OCI-LY3 (cell line): ENCODE data around the gene SYNJ1.

Source experiments
- H2AFZ ChIP-seq: fragments of 200-600, 300-600 bp; shearing (Covaris generic); 2 replicates; pipeline ENCODE4 v1.6.0; 2014; ENCODE audit warnings: antibody characterized with exemption, low read depth, low read length
- H3K27ac ChIP-seq: fragments of 200-600, 300-600 bp; sonication (generic); 2 replicates; pipeline ENCODE4 v1.5.1; 2014; ENCODE audit warnings: mild to moderate bottlenecking, low read length, moderate library complexity, mixed read lengths
- H3K27me3 ChIP-seq: fragments of 200-600, 300-600 bp; sonication (generic); 2 replicates; pipeline ENCODE4 v1.6.1; 2014; ENCODE audit warnings: low read depth, low read length, mixed read lengths
- H3K36me3 ChIP-seq: fragments of 200-600, 300-600 bp; sonication (generic); replicated peaks from 2 replicates; pipeline ENCODE3; 2014; ENCODE audit warnings: low read depth, low read length, mixed read lengths
- H3K4me1 ChIP-seq: fragments of 300-600, 200-600 bp; sonication (generic); 2 replicates; pipeline ENCODE4 v1.6.1; 2014; ENCODE audit warnings: low read length, mixed read lengths
- H3K4me2 ChIP-seq: fragments of 200-600, 300-600 bp; sonication (generic); 2 replicates; pipeline ENCODE4 v1.6.1; 2014; ENCODE audit warnings: low read length, mixed read lengths
- H3K4me3 ChIP-seq: fragments of 300-600, 200-600 bp; sonication (generic); 2 replicates; pipeline ENCODE4 v1.5.1; 2014; ENCODE audit warnings: antibody characterized with exemption, mild to moderate bottlenecking, low read length, moderate library complexity
- H3K79me2 ChIP-seq: fragments of 300-600, 200-600 bp; shearing (Covaris generic); 2 replicates; pipeline ENCODE4 v1.6.1; 2014; ENCODE audit warnings: mild to moderate bottlenecking, low read length, mixed read lengths
- H3K9ac ChIP-seq: fragments of 300-600, 200-600 bp; shearing (Covaris generic); 2 replicates; pipeline ENCODE4 v1.6.0; 2014; ENCODE audit warnings: mild to moderate bottlenecking, low read length, moderate library complexity
- H3K9me3 ChIP-seq: fragments of 200-600, 300-600 bp; shearing (Covaris generic); 2 replicates; pipeline ENCODE4 v1.6.1; 2014; ENCODE audit warnings: low read length, mixed read lengths; ENCODE audit not compliant: insufficient read depth
- H4K20me1 ChIP-seq: fragments of 200-600, 300-600 bp; sonication (generic); 2 replicates; pipeline ENCODE4 v1.6.1; 2016; ENCODE audit warnings: low read length, mixed read lengths; ENCODE audit not compliant: insufficient read depth
- EZH2phosphoT487 ChIP-seq: fragments of 200-600 bp; shearing (Covaris generic); IDR thresholded peaks from 2 replicates; pipeline ENCODE4 v1.6.1; 2018; ENCODE audit warnings: antibody characterized with exemption, mixed run types, low read depth
- TF ChIP-seq, protein P1 (sequence below): fragments of 200-600, 300-600 bp; sonication (generic); IDR thresholded peaks from 2 replicates; pipeline ENCODE4 v1.5.1; 2014; ENCODE audit warnings: antibody characterized with exemption, low read length, low read depth

Gene SYNJ1

DNA sequence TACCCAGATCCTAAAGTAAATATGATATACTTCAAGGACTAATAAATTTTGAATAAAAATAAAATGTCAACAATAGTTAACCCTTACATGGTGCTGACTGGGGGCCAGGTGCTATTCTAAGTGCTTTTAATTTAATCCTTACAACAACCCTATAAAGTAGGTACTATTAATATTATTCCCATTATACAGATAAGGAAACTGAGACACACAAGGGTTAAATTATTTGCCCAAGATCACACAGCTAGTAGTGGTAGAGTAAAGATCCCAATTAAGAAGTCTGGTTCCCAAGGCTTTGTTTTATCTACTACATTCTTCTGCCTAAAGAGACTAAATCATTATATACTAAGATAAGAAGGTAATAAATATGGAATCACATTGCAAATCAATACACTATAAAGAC lies 34.2 kb downstream of the SYNJ1 start:
- Histone ChIP-seq H3K79me2 (no peaks in the 10 kb centered on the region), H3K36me3 (no peaks in the 10 kb centered on the region), H4K20me1 (no peaks in the 10 kb centered on the region), H2AFZ (no peak overlapping the region), H3K9me3 (no peaks in the 10 kb centered on the region), H3K9ac (no peak overlapping the region), H3K4me3 (no peak overlapping the region), H3K4me2 (no peak overlapping the region), H3K27me3 (no peaks in the 10 kb centered on the region), H3K27ac (no peak overlapping the region), H3K4me1 (no peaks in the 10 kb centered on the region)
- TF ChIP-seq, protein P1, sequence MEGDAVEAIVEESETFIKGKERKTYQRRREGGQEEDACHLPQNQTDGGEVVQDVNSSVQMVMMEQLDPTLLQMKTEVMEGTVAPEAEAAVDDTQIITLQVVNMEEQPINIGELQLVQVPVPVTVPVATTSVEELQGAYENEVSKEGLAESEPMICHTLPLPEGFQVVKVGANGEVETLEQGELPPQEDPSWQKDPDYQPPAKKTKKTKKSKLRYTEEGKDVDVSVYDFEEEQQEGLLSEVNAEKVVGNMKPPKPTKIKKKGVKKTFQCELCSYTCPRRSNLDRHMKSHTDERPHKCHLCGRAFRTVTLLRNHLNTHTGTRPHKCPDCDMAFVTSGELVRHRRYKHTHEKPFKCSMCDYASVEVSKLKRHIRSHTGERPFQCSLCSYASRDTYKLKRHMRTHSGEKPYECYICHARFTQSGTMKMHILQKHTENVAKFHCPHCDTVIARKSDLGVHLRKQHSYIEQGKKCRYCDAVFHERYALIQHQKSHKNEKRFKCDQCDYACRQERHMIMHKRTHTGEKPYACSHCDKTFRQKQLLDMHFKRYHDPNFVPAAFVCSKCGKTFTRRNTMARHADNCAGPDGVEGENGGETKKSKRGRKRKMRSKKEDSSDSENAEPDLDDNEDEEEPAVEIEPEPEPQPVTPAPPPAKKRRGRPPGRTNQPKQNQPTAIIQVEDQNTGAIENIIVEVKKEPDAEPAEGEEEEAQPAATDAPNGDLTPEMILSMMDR: no peak
- no peak for TF ChIP-seq EZH2phosphoT487

DNA sequence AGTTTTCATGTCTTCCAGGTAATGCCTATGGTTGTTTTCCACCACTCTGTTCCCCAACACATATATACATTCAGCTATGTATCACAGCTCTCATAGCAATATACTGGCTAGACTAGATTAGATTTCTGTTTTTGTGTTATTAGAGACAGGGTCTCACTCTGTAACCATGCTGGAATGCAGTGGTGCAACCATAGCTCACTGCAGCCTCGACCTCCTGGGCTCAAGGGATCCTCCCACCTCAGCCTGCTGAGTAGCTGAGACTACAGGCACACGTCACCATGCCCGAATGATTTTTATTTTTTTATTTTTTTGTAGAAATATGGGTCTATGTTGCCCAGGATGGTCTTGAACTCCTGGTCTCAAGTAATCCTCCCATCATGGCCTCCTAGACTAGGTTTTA lies 37.7 kb downstream of the SYNJ1 start:
- no peak overlapping the region for H3K4me2 ChIP-seq
- no peak overlapping the region for H3K9ac ChIP-seq
- H3K79me2 ChIP-seq: no peaks in the 10 kb centered on the region
- H3K9me3 ChIP-seq: no peaks in the 10 kb centered on the region
- H3K4me1 ChIP-seq: no peaks in the 10 kb centered on the region
- H3K36me3 ChIP-seq: no peaks in the 10 kb centered on the region
- TF ChIP-seq, protein P1: no peak
- no peak for TF ChIP-seq EZH2phosphoT487
- H3K27me3 ChIP-seq: no peaks in the 10 kb centered on the region
- no peaks in the 10 kb centered on the region for H4K20me1 ChIP-seq
- H3K4me3 ChIP-seq: no peak overlapping the region
- no peak overlapping the region for H3K27ac ChIP-seq
- no peak overlapping the region for H2AFZ ChIP-seq

DNA sequence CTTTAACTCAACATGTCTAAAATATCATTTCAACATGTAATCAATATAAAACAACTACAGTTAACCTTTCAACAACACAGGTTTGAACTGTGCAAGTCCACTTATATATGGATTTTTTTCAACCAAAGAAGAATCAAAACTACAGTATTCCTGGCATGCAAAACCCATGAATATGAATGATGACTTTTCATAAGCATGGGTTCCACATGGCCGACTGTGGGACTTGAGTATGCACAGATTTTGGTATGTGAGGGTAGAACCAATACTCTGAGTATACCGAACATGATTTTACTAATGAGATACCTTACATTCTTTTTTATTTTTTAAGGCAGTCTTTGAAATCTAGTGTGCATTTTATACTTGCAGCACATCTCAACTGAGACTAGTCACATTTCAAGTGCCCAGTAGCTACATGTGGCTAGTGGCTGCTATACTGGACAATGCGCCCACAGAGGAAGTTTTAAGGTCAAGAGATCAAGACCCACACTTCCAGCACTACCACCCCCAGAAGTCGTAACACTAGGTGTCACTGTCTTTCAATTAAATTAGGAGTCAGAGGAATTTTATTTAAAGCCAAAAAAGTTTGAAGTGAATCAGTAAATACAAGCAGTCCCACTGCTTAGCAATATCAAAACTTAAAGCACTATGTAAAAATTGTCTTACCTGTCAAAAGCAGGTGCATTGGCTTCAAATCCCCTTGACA lies 40.0 kb downstream of the SYNJ1 start:
- H3K9me3 ChIP-seq: no peaks in the 10 kb centered on the region
- H3K4me2 ChIP-seq: no peak overlapping the region
- H3K79me2 ChIP-seq: no peaks in the 10 kb centered on the region
- no peak overlapping the region for H2AFZ ChIP-seq
- no peak overlapping the region for H3K4me3 ChIP-seq
- TF ChIP-seq EZH2phosphoT487: no peak
- TF ChIP-seq, protein P1: 0 out of 2 replicates have a peak, but pooled peaks have one; percentile 22
- H3K4me1 ChIP-seq: no peaks in the 10 kb centered on the region
- no peaks in the 10 kb centered on the region for H3K36me3 ChIP-seq
- H3K27ac ChIP-seq: no peak overlapping the region
- no peaks in the 10 kb centered on the region for H4K20me1 ChIP-seq
- no peak overlapping the region for H3K9ac ChIP-seq
- no peaks in the 10 kb centered on the region for H3K27me3 ChIP-seq

DNA sequence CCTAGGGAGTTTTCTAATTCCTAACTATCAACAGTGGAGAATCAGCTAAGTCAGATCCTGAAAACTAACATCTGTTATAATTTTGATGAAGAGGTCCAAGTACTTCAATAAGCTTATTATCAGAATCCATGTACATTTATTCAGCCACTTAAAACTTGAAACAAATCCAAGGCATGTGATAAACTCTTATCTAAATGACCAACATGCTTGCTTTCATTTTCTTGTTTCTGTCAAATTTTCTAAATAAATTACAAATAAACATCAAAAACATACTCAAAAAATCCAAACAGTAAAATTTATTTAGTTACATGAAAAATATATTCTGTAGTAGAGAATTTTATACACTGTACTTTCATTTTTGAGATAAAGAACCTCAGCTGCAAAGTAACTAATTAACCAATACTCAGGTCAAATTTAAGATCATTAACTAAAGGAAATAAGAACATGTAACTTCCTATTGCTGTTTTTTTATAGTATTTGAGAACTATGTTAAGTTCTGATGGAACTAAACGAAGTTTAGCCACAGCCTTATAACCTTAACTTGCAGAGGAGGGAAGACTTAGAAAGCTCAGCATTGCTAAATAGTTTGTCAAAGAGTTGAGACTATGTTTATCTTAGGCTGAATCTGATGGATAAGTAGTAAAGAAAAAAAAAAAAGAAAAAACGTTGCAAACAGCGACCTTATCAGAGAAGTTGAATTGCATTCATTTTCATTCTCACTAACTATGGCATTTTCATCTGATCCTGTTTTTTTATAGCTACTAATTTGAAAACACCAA lies 44.9 kb downstream of the SYNJ1 start:
- Histone ChIP-seq H3K27ac (no peak overlapping the region), H3K4me1 (no peaks in the 10 kb centered on the region), H3K4me2 (no peak overlapping the region), H3K9me3 (no peaks in the 10 kb centered on the region), H4K20me1 (no peaks in the 10 kb centered on the region), H3K4me3 (no peak overlapping the region), H3K27me3 (no peaks in the 10 kb centered on the region), H2AFZ (no peak overlapping the region), H3K36me3 (no peaks in the 10 kb centered on the region), H3K9ac (no peak overlapping the region), H3K79me2 (no peaks in the 10 kb centered on the region)
- TF ChIP-seq, protein P1: no peak
- no peak for TF ChIP-seq EZH2phosphoT487
